HG03354 (cell line): Measurements from ENCODE around the gene TACC2.
"Not testable (repeated sequence)": the region's sequence is repeated elsewhere in the genome, so short reads cannot be mapped to it uniquely, and the experiment has no call there.

Source experiments
- ATAC-seq: cut with Tn5 transposase; IDR thresholded peaks from one replicate; pipeline ENCODE4 v1.9.1; 2021; ENCODE audit warnings: mild to moderate bottlenecking; ENCODE audit not compliant: unreplicated experiment, poor library complexity, severe bottlenecking

Gene TACC2

GRCh38 chr10:122084286-122085041, 95.5 kb downstream of the TACC2 start:
- ATAC-seq, result no peak

- ATAC-seq, result no peak
Observed at GRCh38 chr10:122085423-122085911, 96.5 kb downstream of the TACC2 start.

- ATAC-seq, result no peak
Observed at GRCh38 chr10:122086416-122087240, 97.7 kb downstream of the TACC2 start.

- no peak for ATAC-seq
Observed at GRCh38 chr10:122087436-122087835, 98.5 kb downstream of the TACC2 start.

GRCh38 chr10:122089311-122090017, 100.5 kb downstream of the TACC2 start:
- no peak for ATAC-seq

GRCh38 chr10:122091722-122092121, 102.8 kb downstream of the TACC2 start:
- ATAC-seq, result no peak

GRCh38 chr10:122093076-122093475, 104.1 kb downstream of the TACC2 start:
- ATAC-seq, result no peak

- not testable (repeated sequence) for ATAC-seq
Observed at GRCh38 chr10:122096181-122096580, 107.2 kb downstream of the TACC2 start.

- ATAC-seq, result no peak
Observed at GRCh38 chr10:122096705-122097104, 107.7 kb downstream of the TACC2 start.

GRCh38 chr10:122097935-122098334, 109.0 kb downstream of the TACC2 start:
- no peak for ATAC-seq

- ATAC-seq, result no peak
Observed at GRCh38 chr10:122098924-122099323, 110.0 kb downstream of the TACC2 start.

GRCh38 chr10:122099562-122099961, 110.6 kb downstream of the TACC2 start:
- no peak for ATAC-seq

- ATAC-seq, result no peak
Observed at GRCh38 chr10:122102146-122102868, 113.3 kb downstream of the TACC2 start.

- no peak for ATAC-seq
Observed at GRCh38 chr10:122102869-122103525, 114.0 kb downstream of the TACC2 start.

GRCh38 chr10:122103592-122103991, 114.6 kb downstream of the TACC2 start:
- ATAC-seq, result no peak

- ATAC-seq, result not testable (repeated sequence)
Observed at GRCh38 chr10:122108786-122109185, 119.8 kb downstream of the TACC2 start.

- no peak for ATAC-seq
Observed at GRCh38 chr10:122112021-122112616, 123.2 kb downstream of the TACC2 start.

- no peak for ATAC-seq
Observed at GRCh38 chr10:122112625-122113160, 123.7 kb downstream of the TACC2 start.
